K562 (cell line): Measurements from ENCODE around the gene FRMD3. TPM values are rescaled to one million over a fixed set of nuclear protein-coding genes. Genes with fewer than 3 reads are reported as not detected.

ENCODE experiments used
- ATAC-seq: fragments of 200-7000 bp; cut with Tn5 transposase; 3 replicates; pipeline ENCODE4 v1.9.1; 2020; ENCODE audit warnings: moderate library complexity
- BruUV-seq: library from RNA; stranded (reverse); fragments of 400-500 nt; replicated peaks from 2 replicates; lab custom pipeline; 2021; lab: Mats Ljungman, UMichigan
- CTCF ChIA-PET: fragments of 300-600 bp; formaldehyde crosslinking; extraction: SDS; loops from one replicate; lab custom pipeline; 2021; ENCODE audit warnings: low intra/inter-chr PET ratio; lab: Yijun Ruan, JAX
- POLR2A ChIA-PET: fragments of 300-600, 350-650 bp; sonication (Branson Sonifier 250); formaldehyde crosslinking; extraction: SDS; loops from one replicate; lab custom pipeline; 2021; ENCODE audit warnings: antibody characterized with exemption, inconsistent platforms; lab: Yijun Ruan, JAX
- DNase-seq, 4 experiments: peaks; one replicate each; pipeline versions ENCODE4 v3.0.0 to v3.0.0-alpha.2; 2011 to 2018; ENCODE audit warnings: low spot score in 3 of 4, mixed read lengths in 3 of 4; ENCODE audit errors: extremely low read depth in 1 of 4
- FAIRE-seq: peaks from 2 replicates; lab custom pipeline; 2011; peaks lifted over from hg19 to GRCh38; lab: Jason Lieb, UNC
- H2AFZ ChIP-seq: 2 replicates; pipeline ENCODE4 v1.6.0; 2011; ENCODE audit warnings: low read depth, low read length, control low read depth, inconsistent platforms
- H3K27ac ChIP-seq: fragments of 200-600 bp; 3 replicates; pipeline ENCODE4 v1.8.0; 2011; ENCODE audit warnings: low read depth, mild to moderate bottlenecking, control low read depth, inconsistent platforms, low read length, moderate library complexity, mixed read lengths; ENCODE audit errors: extremely low read depth
- H3K27me3 ChIP-seq, 2 experiments: fragments of 300-600 bp in 1 of 2; 2 replicates in 1 of 2; 3 replicates in 1 of 2; pipeline versions ENCODE4 v1.6.0 to v1.8.0; 2011; ENCODE audit warnings: inconsistent platforms in 2 of 2, low read length in 2 of 2, mild to moderate bottlenecking in 1 of 2, mixed read lengths in 1 of 2, moderate library complexity in 1 of 2; ENCODE audit not compliant: control insufficient read depth in 2 of 2, insufficient read depth in 2 of 2
- H3K36me3 ChIP-seq: fragments of 300-600 bp; 3 replicates; pipeline ENCODE4 v1.8.0; 2011; ENCODE audit warnings: mild to moderate bottlenecking, low read length, inconsistent platforms; ENCODE audit not compliant: control insufficient read depth, insufficient read depth
- H3K4me1 ChIP-seq, 2 experiments: fragments of 200-600 bp in 1 of 2; replicated peaks in 1 of 2; 2 replicates in 1 of 2; 3 replicates in 1 of 2; pipeline versions ENCODE4 v1.5.1 to v1.8.0; 2011; ENCODE audit warnings: inconsistent platforms in 2 of 2, low read length in 2 of 2, mild to moderate bottlenecking in 1 of 2, mixed read lengths in 1 of 2, moderate library complexity in 1 of 2; ENCODE audit not compliant: control insufficient read depth in 2 of 2, insufficient read depth in 2 of 2
- H3K4me2 ChIP-seq: 2 replicates; pipeline ENCODE4 v1.6.1; 2011; ENCODE audit warnings: low read length, control low read depth, inconsistent platforms, mixed read lengths; ENCODE audit not compliant: insufficient read depth
- H3K4me3 ChIP-seq: fragments of 200-600 bp; sonication (generic), shearing (Covaris generic); 2 replicates; pipeline ENCODE4 v1.5.1; 2016; ENCODE audit warnings: control low read depth, inconsistent platforms
- H3K79me2 ChIP-seq: fragments of 200-600 bp; 3 replicates; pipeline ENCODE4 v1.8.0; 2011; ENCODE audit warnings: low read length, inconsistent platforms; ENCODE audit not compliant: control insufficient read depth, insufficient read depth
- H3K9ac ChIP-seq, 2 experiments: 2 replicates each; pipeline versions ENCODE4 v1.6.0 to v1.6.1; 2011; ENCODE audit warnings: low read depth in 2 of 2, low read length in 2 of 2, control low read depth in 1 of 2, inconsistent platforms in 1 of 2, mild to moderate bottlenecking in 1 of 2, mixed read lengths in 1 of 2; ENCODE audit not compliant: insufficient read depth in 1 of 2
- H3K9me1 ChIP-seq: one replicate; pipeline ENCODE4 v1.6.0; 2011; ENCODE audit warnings: inconsistent platforms, mild to moderate bottlenecking, low read length, moderate library complexity; ENCODE audit not compliant: control insufficient read depth, insufficient read depth
- H3K9me3 ChIP-seq: replicated peaks from 2 replicates; pipeline ENCODE4 v1.5.1; 2011; ENCODE audit warnings: low read depth, low read length, inconsistent platforms; ENCODE audit not compliant: control insufficient read depth, insufficient read depth
- H4K20me1 ChIP-seq: replicated peaks from 2 replicates; pipeline ENCODE4 v1.6.1; 2011; ENCODE audit warnings: low read length, inconsistent platforms, mixed read lengths; ENCODE audit not compliant: control insufficient read depth, insufficient read depth
- BDP1 ChIP-seq: IDR thresholded peaks from 3 replicates; pipeline ENCODE4 v1.6.1; 2011; ENCODE audit not compliant: insufficient read length, insufficient read depth
- C11orf30 ChIP-seq: fragments of 450-650 bp; IDR thresholded peaks from 2 replicates; pipeline ENCODE4 v1.6.1; 2016; ENCODE audit warnings: low read depth, mild to moderate bottlenecking
- CHD1 ChIP-seq: fragments of 200-600 bp; sonication (generic); IDR thresholded peaks from one replicate; pipeline ENCODE4 v1.6.1; 2012; ENCODE audit warnings: mild to moderate bottlenecking, moderate library complexity, low read length, inconsistent platforms
- DLX4 ChIP-seq: fragments of 250-450 bp; sonication (Bioruptor Pico); IDR thresholded peaks from 2 replicates; pipeline ENCODE4 v1.6.1; 2021; ENCODE audit warnings: mild to moderate bottlenecking
- HDAC3 ChIP-seq: fragments of 450-650 bp; IDR thresholded peaks from 2 replicates; pipeline ENCODE4 v1.6.1; 2018; ENCODE audit warnings: borderline replicate concordance, mild to moderate bottlenecking, moderate library complexity; ENCODE audit not compliant: partially characterized antibody
- HNRNPUL1 ChIP-seq: fragments of 200-400 bp; formaldehyde crosslinking; IDR thresholded peaks from 2 replicates; pipeline ENCODE4 v1.6.1; 2017; ENCODE audit warnings: low read length
- ILF3 ChIP-seq: fragments of 450-650 bp; IDR thresholded peaks from 2 replicates; pipeline ENCODE4 v1.6.1; 2018; ENCODE audit warnings: antibody characterized with exemption, mild to moderate bottlenecking, moderate library complexity, borderline replicate concordance
- NCOR1 ChIP-seq: fragments of 450-650 bp; IDR thresholded peaks from 2 replicates; pipeline ENCODE4 v1.6.1; 2016; ENCODE audit warnings: mild to moderate bottlenecking, moderate library complexity
- PHTF2 ChIP-seq: fragments of 250-450 bp; sonication (Bioruptor Pico); IDR thresholded peaks from 2 replicates; pipeline ENCODE4 v1.5.0; 2021; ENCODE audit warnings: mild to moderate bottlenecking
- SMC3 ChIP-seq: conservative IDR thresholded peaks from 2 replicates; pipeline ENCODE4 v1.6.1; 2011; ENCODE audit warnings: low read depth, low read length, improper control_type of control experiment; ENCODE audit not compliant: insufficient read depth
- TEAD2 ChIP-seq: fragments of 450-650 bp; IDR thresholded peaks from 2 replicates; pipeline ENCODE4 v1.6.1; 2016; ENCODE audit warnings: missing genetic modification characterization, control low read depth, missing compliant biosample characterization
- ZNF121 ChIP-seq: sonication (generic); formaldehyde crosslinking; conservative IDR thresholded peaks from 2 replicates; pipeline ENCODE4 v1.8.0; 2022; ENCODE audit warnings: missing genetic modification reagents
- ZNF780A ChIP-seq: fragments of 250-450 bp; sonication (Bioruptor Pico); IDR thresholded peaks from 2 replicates; pipeline ENCODE4 v1.5.0; 2021; ENCODE audit warnings: mild to moderate bottlenecking
- WGBS: fragments of 100-300 bp; shearing (Covaris generic); methylation state at CpG from one replicate; pipeline ENCODE4 v1.1.6; 2016; ENCODE audit warnings: low coverage, mixed read lengths; ENCODE audit not compliant: insufficient coverage; ENCODE audit errors: missing lambda C conversion rate; 5-methylcytosine and 5-hydroxymethylcytosine counted together
- in situ Hi-C: fragments of 300-500 bp; cut with MboI; formaldehyde crosslinking; loops from 4 replicates; pipeline ENCODE4 v1.15.0; 2018; ENCODE audit warnings: inconsistent platforms, mixed read lengths
- intact Hi-C: fragments of 100-400 bp; cut with micrococcal nuclease; formaldehyde crosslinking; loops from 2 replicates; pipeline ENCODE4 v1.14.2; 2022
- polyA plus RNA-seq, 8 experiments: library from polyadenylated mRNA; depleted of rRNA in 4 of 8; stranded (reverse) in 5 of 8; unstranded in 3 of 8; fragments of >200 nt; fragmentation: Nextera tagmentation in 2 of 8; fragmentation: Illumina TruSeq in 1 of 8; extraction: Ambion mirVana in 2 of 8; extraction: Trizol in 1 of 8; gene quantifications; 2 replicates each; pipeline versions ENCODE4 v1.2.1 to v1.2.3, GENCODE V29; 2011 to 2014; ENCODE audit warnings: inconsistent platforms in 1 of 8, missing spikeins in 1 of 8
- total RNA-seq, 7 experiments: library from RNA; depleted of rRNA in 6 of 7; stranded (reverse); fragments of >200 nt in 6 of 7; fragmentation: Illumina TruSeq in 2 of 7; extraction: Trizol in 2 of 7; gene quantifications; 2 replicates each; pipeline versions ENCODE4 v1.2.1 to v1.2.3, GENCODE V29; 2011 to 2021; ENCODE audit warnings: low replicate concordance in 1 of 7
- TF ChIP-seq, protein P1 (sequence below), 3 experiments: IDR thresholded peaks in 2 of 3; conservative IDR thresholded peaks in 1 of 3; 2 replicates each; pipeline ENCODE4 v1.5.1; 2011 to 2012; ENCODE audit warnings: low read length in 3 of 3, mild to moderate bottlenecking in 3 of 3, control low read depth in 2 of 3, improper control_type of control experiment in 1 of 3, inconsistent platforms in 1 of 3, low read depth in 1 of 3, mixed read lengths in 1 of 3, moderate library complexity in 1 of 3; ENCODE audit not compliant: insufficient read depth in 2 of 3
- TF ChIP-seq, protein P2 (sequence below), 2 experiments: fragments of 450-650 bp in 1 of 2; IDR thresholded peaks; 2 replicates each; pipeline ENCODE4 v1.6.1; 2011 to 2017; ENCODE audit warnings: low read depth in 2 of 2, antibody characterized with exemption in 1 of 2, borderline replicate concordance in 1 of 2, low read length in 1 of 2, mild to moderate bottlenecking in 1 of 2, mixed read lengths in 1 of 2; ENCODE audit not compliant: control insufficient read depth in 1 of 2

The FRMD3 gene
- total and polyA plus RNA-seq, 9 of the 15 experiments (the other 6 are each of a cell fraction or from before 2014, with no cell fraction given) = 0.09 to 0.51 (median 0.21) TPM

GRCh38 chr9:83583151-83584014 lies 45.2 kb upstream of the FRMD3 start (continued):
- TF ChIP-seq SMC3 (peak; percentile 55), NCOR1 (no peak), ZNF121 (CRISPR knock-in tag) (0 out of 2 replicates have a peak, but pooled peaks have one; percentile 24), ZNF780A (no peak), HNRNPUL1 (no peak), TEAD2 (tag) (peak; percentile 94)
- TF ChIP-seq, protein P1, sequence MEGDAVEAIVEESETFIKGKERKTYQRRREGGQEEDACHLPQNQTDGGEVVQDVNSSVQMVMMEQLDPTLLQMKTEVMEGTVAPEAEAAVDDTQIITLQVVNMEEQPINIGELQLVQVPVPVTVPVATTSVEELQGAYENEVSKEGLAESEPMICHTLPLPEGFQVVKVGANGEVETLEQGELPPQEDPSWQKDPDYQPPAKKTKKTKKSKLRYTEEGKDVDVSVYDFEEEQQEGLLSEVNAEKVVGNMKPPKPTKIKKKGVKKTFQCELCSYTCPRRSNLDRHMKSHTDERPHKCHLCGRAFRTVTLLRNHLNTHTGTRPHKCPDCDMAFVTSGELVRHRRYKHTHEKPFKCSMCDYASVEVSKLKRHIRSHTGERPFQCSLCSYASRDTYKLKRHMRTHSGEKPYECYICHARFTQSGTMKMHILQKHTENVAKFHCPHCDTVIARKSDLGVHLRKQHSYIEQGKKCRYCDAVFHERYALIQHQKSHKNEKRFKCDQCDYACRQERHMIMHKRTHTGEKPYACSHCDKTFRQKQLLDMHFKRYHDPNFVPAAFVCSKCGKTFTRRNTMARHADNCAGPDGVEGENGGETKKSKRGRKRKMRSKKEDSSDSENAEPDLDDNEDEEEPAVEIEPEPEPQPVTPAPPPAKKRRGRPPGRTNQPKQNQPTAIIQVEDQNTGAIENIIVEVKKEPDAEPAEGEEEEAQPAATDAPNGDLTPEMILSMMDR (IDR thresholded peaks at IDR 0.05 in 2 of 3, conservative IDR thresholded peaks at IDR 0.05 in 1 of 3; ENCODE audit: insufficient read depth in 2 of 3, low read depth in 1 of 3, low read length in 3 of 3) = peak; percentile 39 to 67 (median 58); a peak in 5 of 6 replicates

DNA sequence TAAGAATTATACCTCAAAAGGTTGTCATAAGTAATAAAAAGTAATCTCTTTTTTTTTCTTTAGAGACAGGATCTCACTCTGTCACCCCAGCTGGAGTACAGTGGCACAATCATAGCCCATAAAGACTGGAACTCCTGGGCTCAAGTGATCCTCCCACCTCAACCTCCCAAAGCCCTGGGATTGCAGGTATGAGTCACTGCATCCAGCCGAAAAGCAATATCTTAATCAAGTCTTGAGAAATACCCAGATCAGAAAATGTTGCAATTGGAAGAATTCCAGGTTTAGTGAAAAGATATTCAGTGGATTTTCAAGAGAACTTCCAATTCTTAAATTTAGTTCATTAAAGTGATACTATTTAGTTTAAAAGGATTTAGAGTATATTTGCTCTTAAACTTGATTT lies 43.8 kb upstream of the FRMD3 start:
- POLR2A ChIA-PET = no interaction called here
- TF ChIP-seq ZNF780A = no peak
- no peak for TF ChIP-seq PHTF2 (CRISPR knock-in tag)
- TF ChIP-seq HDAC3 = no peak
- no peak for TF ChIP-seq ILF3
- TF ChIP-seq C11orf30 = no peak
- no peak for TF ChIP-seq CHD1
- TF ChIP-seq DLX4 (CRISPR knock-in tag) = no peak
- no peak for TF ChIP-seq BDP1
- TF ChIP-seq, protein P2, sequence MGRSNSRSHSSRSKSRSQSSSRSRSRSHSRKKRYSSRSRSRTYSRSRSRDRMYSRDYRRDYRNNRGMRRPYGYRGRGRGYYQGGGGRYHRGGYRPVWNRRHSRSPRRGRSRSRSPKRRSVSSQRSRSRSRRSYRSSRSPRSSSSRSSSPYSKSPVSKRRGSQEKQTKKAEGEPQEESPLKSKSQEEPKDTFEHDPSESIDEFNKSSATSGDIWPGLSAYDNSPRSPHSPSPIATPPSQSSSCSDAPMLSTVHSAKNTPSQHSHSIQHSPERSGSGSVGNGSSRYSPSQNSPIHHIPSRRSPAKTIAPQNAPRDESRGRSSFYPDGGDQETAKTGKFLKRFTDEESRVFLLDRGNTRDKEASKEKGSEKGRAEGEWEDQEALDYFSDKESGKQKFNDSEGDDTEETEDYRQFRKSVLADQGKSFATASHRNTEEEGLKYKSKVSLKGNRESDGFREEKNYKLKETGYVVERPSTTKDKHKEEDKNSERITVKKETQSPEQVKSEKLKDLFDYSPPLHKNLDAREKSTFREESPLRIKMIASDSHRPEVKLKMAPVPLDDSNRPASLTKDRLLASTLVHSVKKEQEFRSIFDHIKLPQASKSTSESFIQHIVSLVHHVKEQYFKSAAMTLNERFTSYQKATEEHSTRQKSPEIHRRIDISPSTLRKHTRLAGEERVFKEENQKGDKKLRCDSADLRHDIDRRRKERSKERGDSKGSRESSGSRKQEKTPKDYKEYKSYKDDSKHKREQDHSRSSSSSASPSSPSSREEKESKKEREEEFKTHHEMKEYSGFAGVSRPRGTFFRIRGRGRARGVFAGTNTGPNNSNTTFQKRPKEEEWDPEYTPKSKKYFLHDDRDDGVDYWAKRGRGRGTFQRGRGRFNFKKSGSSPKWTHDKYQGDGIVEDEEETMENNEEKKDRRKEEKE (IDR thresholded peaks at IDR 0.05; ENCODE audit: borderline replicate concordance in 1 of 2, control insufficient read depth in 1 of 2, low read depth in 2 of 2, low read length in 1 of 2) = no peak

More for the DNA sequence above, 43.8 kb upstream of the FRMD3 start:
- no peaks in the 10 kb centered on the region for H3K4me1 ChIP-seq
- BruUV-seq = no TSS peak
- no peaks in the 10 kb centered on the region for H3K9me3 ChIP-seq
- in situ Hi-C loops = no loop called here
- intact Hi-C loops = loop anchor here (2.0 kb wide), 1 partner anchor 67 kb away; no protein-coding TSS in a partner anchor
- no peak overlapping the region for H3K4me2 ChIP-seq
- H3K4me3 ChIP-seq = no peak overlapping the region
- H4K20me1 ChIP-seq = no peaks in the 10 kb centered on the region
- no peaks in the 10 kb centered on the region for H3K9me1 ChIP-seq
- FAIRE-seq (no peak), DNase-seq (no peak), ATAC-seq (no peak)
- no peaks in the 10 kb centered on the region for H3K79me2 ChIP-seq
- no peak overlapping the region for H2AFZ ChIP-seq
- H3K36me3 ChIP-seq = no peaks in the 10 kb centered on the region
- no peaks in the 10 kb centered on the region for H3K27me3 ChIP-seq
- H3K9ac ChIP-seq = no peak overlapping the region
- CTCF ChIA-PET = no interaction called here
- 14% methylated on average over 1 of the region's 1 CpG for WGBS
- H3K27ac ChIP-seq = no peak overlapping the region
